Calu3 (cell line): ENCODE measurements around the gene LYL1. TPM values are rescaled to one million over a fixed set of nuclear protein-coding genes. Genes with fewer than 3 reads are reported as not detected.

Experiments
- BruUV-seq: library from RNA; stranded (reverse); fragments of 400-500 nt; replicated peaks from 2 replicates; lab custom pipeline; 2021; lab: Mats Ljungman, UMichigan
- CTCF ChIA-PET: fragments of 300-600 bp; sonication (Branson Sonifier 250); formaldehyde crosslinking; loops from one replicate; lab custom pipeline; 2022; ENCODE audit warnings: antibody characterized with exemption; lab: Charles Lee
- DNase-seq: peaks from one replicate; pipeline ENCODE4 v3.0.0; 2022
- H3K27ac Mint-ChIP-seq: one replicate; pipeline ENCODE4 v1.8.0; 2022; ENCODE audit warnings: mixed read lengths; ENCODE audit not compliant: unreplicated experiment
- H3K27me3 Mint-ChIP-seq: one replicate; pipeline ENCODE4 v1.8.0; 2022; ENCODE audit warnings: mixed read lengths; ENCODE audit not compliant: unreplicated experiment
- H3K36me3 Mint-ChIP-seq: one replicate; pipeline ENCODE4 v1.8.0; 2022; ENCODE audit warnings: mild to moderate bottlenecking, moderate library complexity, mixed read lengths; ENCODE audit not compliant: insufficient read depth, unreplicated experiment
- H3K4me1 Mint-ChIP-seq: one replicate; pipeline ENCODE4 v1.8.0; 2022; ENCODE audit warnings: mild to moderate bottlenecking, low read depth, mixed read lengths; ENCODE audit not compliant: unreplicated experiment
- H3K4me3 Mint-ChIP-seq: one replicate; pipeline ENCODE4 v1.8.0; 2022; ENCODE audit warnings: mild to moderate bottlenecking, low read depth, moderate library complexity, mixed read lengths; ENCODE audit not compliant: unreplicated experiment
- H3K9me3 Mint-ChIP-seq: one replicate; pipeline ENCODE4 v1.8.0; 2022; ENCODE audit warnings: low read depth, mixed read lengths; ENCODE audit not compliant: unreplicated experiment
- intact Hi-C: fragments of 100-400 bp; cut with micrococcal nuclease; formaldehyde crosslinking; loops from one replicate; pipeline ENCODE4 v1.10.0; 2022; ENCODE audit not compliant: unreplicated experiment
- total RNA-seq: library from RNA; stranded (reverse); gene quantifications from 2 replicates; pipeline ENCODE4 v1.2.3, GENCODE V29; 2022
- TF ChIP-seq, protein P1 (sequence below): fragments of 200-600 bp; IDR thresholded peaks from one replicate; pipeline ENCODE4 v1.8.0; 2022; ENCODE audit warnings: antibody characterized with exemption; ENCODE audit not compliant: unreplicated experiment

Gene LYL1
- total RNA-seq, 1 experiment from 2014 or later = not detected

DNA sequence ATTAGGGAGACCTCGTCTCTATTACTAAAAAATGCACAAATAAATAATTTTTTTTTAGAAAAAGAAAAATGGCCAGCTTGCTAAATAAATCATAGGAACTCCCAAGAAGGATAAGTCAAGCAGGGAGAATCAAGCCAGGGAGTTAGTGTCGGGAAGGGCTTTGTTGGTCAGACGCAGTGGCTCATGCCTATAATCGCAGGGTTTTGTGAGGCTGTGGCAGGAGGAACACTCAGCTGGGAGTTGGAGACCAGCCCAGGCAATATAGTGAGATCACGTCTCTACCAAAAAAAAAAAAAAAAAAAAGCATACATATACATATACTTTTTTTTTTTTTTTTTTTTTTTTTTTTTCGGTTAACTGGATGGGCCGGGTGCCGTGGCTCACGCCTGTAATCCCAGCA is 24.4 kb upstream of the LYL1 start:
- H3K9me3 Mint-ChIP-seq = no peaks in the 10 kb centered on the region
- BruUV-seq = no TSS peak

DNA sequence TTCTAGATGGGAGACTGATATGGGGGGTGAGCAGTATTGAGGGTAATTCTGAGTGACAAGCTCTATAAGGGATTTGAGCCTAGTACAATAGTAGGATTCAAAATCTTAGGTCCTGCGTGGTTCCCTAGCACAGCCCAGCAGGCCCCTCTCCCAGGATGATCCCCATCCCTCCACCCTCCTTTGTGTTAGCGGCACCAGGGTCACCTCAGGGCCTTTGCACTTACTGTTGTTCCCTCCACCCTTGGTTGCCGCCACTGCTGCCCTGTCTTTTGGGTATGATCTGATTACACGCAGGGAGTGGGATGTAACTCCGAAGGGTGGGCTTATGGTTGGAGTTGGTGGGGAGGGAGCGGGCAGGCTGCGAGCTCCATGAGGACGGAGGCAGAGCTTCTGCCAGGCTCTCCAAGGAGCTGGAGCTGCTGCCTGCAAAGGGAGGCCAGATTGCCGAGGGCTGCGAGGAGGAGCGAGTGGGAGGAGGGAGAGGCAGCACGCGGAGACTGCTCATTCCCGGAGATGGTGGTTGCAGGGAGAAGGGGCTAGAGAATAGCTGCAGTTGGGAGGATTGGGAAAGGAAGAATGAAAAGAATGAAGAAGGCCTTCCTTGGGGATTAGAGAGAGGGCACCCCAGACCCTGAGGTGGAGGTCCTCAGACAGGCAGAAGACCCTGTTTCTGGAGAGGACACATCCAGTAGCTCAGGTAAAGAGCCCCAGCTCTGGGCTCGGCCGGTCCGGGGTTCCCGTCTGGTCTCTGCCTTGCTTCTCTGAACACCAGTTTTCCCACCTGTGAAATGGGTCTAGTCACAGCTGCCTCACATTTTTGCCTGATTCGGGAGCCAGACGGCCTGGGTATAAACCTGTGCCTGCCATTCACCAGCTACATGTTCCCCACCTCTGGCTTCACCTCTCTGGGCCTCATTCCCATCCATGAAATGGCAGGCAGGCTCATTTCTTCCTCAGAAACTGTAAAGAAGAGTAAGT is 20.6 kb upstream of the LYL1 start:
- H3K27ac Mint-ChIP-seq = no peak overlapping the region
- TF ChIP-seq, protein P1, sequence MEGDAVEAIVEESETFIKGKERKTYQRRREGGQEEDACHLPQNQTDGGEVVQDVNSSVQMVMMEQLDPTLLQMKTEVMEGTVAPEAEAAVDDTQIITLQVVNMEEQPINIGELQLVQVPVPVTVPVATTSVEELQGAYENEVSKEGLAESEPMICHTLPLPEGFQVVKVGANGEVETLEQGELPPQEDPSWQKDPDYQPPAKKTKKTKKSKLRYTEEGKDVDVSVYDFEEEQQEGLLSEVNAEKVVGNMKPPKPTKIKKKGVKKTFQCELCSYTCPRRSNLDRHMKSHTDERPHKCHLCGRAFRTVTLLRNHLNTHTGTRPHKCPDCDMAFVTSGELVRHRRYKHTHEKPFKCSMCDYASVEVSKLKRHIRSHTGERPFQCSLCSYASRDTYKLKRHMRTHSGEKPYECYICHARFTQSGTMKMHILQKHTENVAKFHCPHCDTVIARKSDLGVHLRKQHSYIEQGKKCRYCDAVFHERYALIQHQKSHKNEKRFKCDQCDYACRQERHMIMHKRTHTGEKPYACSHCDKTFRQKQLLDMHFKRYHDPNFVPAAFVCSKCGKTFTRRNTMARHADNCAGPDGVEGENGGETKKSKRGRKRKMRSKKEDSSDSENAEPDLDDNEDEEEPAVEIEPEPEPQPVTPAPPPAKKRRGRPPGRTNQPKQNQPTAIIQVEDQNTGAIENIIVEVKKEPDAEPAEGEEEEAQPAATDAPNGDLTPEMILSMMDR = no peak
- intact Hi-C loops = no loop called here
- no peak for DNase-seq
- no peaks in the 10 kb centered on the region for H3K9me3 Mint-ChIP-seq
- H3K4me3 Mint-ChIP-seq = no peak overlapping the region
- no peaks in the 10 kb centered on the region for H3K27me3 Mint-ChIP-seq
- peaks cover 15% of the 10 kb centered on the region for H3K4me1 Mint-ChIP-seq
- no TSS peak for BruUV-seq
- peaks cover 19% of the 10 kb centered on the region for H3K36me3 Mint-ChIP-seq
- CTCF ChIA-PET = interaction anchor here (0.5 kb wide), 1 partner anchor 761 kb away, joined by 8 read pairs; no protein-coding TSS in a partner anchor

More for the DNA sequence above, 24.4 kb upstream of the LYL1 start:
- DNase-seq = no peak
- intact Hi-C loops = no loop called here
- CTCF ChIA-PET = interaction anchor here (0.6 kb wide), 1 partner anchor 725 kb away, joined by 6 read pairs; no protein-coding TSS in a partner anchor
- TF ChIP-seq, protein P1 = no peak
- Mint-ChIP-seq H3K4me3 (no peak overlapping the region), H3K4me1 (peaks cover 15% of the 10 kb centered on the region), H3K27ac (no peak overlapping the region), H3K36me3 (peaks cover 18% of the 10 kb centered on the region), H3K27me3 (no peaks in the 10 kb centered on the region)

GRCh38 chr19:13122275-13122878 is 19.7 kb upstream of the LYL1 start:
- no peak overlapping the region for H3K4me3 Mint-ChIP-seq
- no peak for DNase-seq
- peaks cover 22% of the 10 kb centered on the region for H3K36me3 Mint-ChIP-seq
- no TSS peak for BruUV-seq
- H3K27ac Mint-ChIP-seq = no peak overlapping the region
- no peaks in the 10 kb centered on the region for H3K27me3 Mint-ChIP-seq
- TF ChIP-seq, protein P1 = no peak
- intact Hi-C loops = no loop called here
- CTCF ChIA-PET = no interaction called here
- peaks cover 8% of the 10 kb centered on the region for H3K4me1 Mint-ChIP-seq
- H3K9me3 Mint-ChIP-seq = no peaks in the 10 kb centered on the region

GRCh38 chr19:13121551-13122274 is 19.1 kb upstream of the LYL1 start:
- Mint-ChIP-seq H3K4me3 (no peak overlapping the region), H3K4me1 (peaks cover 8% of the 10 kb centered on the region), H3K9me3 (no peaks in the 10 kb centered on the region), H3K27me3 (no peaks in the 10 kb centered on the region), H3K36me3 (peaks cover 29% of the 10 kb centered on the region), H3K27ac (no peak overlapping the region)
- TF ChIP-seq, protein P1 = no peak
- no TSS peak for BruUV-seq
- CTCF ChIA-PET = no interaction called here
- DNase-seq = no peak
- intact Hi-C loops = no loop called here
